ENCODE data around the gene MKNK2. TPM values are rescaled to one million over a fixed set of nuclear protein-coding genes. Genes with fewer than 3 reads are reported as not detected.

The MKNK2 gene
- polyA plus RNA-seq, 1 of the 3 experiments (the other 2 are of a cell fraction): 65.4 TPM

DNA sequence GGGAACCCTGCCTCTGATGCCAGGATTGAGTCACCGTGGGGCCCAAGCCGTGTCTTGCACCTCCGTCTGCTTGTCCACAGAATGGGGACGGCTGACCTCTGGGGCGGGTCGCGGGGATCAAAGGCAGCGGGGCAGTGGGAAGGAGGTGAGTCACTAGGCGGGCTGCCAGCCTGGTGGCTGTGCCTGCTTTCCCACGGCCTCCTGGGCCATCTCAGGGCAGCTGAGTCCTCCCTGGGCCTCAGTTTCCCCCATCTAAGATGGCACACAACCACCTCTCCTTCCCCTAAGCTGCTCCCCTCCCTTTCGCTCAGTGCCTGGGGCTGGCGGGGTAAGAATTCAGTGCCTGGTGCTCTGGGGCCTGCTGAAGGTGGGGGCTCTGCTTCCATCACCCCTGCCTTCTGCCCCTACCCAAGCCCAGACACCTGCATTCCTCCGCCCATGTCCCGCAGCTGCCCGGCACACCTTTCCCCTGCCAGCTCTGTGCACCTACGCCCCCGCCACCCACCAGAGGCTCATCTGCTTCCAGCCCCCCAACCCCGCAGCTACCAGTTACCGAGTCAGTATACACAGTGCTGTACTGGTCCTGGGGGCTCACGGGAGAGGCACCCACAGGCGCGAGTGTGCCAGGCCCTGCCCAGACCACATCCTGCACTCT is 3.5 kb downstream of the MKNK2 start:
- no peak overlapping the region; a peak in 1 of 4 replicates for H3K27ac ChIP-seq (ENCODE audit: low read depth in 2 of 2, low read length in 1 of 2)
- POLR2A ChIA-PET: interaction anchor here (1.2 kb wide), 1 partner anchor 28 kb away, joined by 4 read pairs; no protein-coding TSS in a partner anchor
- H3K4me1 ChIP-seq (ENCODE audit: control insufficient read depth in 1 of 2, insufficient read depth in 2 of 2, low read depth in 1 of 2, low read length in 1 of 2): peaks cover 24 to 62% of the 10 kb centered on the region in 2 experiments; a peak in 3 of 4 replicates
- H3K4me2 ChIP-seq: peak overlapping the region; percentile 98
- peaks cover 4 to 34% of the 10 kb centered on the region in 2 experiments for H3K36me3 ChIP-seq (replicated peaks in 1 of 2; ENCODE audit: control insufficient read depth in 1 of 2, insufficient read depth in 2 of 2, low read length in 1 of 2)
- H3K9me2 ChIP-seq: no peaks in the 10 kb centered on the region
- H3K79me2 ChIP-seq (ENCODE audit: insufficient read depth): peaks cover 45% of the 10 kb centered on the region
- DNase-seq: no peak
- no peak overlapping the region for H2AFZ ChIP-seq (ENCODE audit: low read depth)
- no peak overlapping the region for H3K9ac ChIP-seq
- peaks cover 9% of the 10 kb centered on the region for H3F3A ChIP-seq (replicated peaks; ENCODE audit: insufficient read depth)
- TF ChIP-seq SIN3A (IDR thresholded peaks at IDR 0.05; ENCODE audit: borderline replicate concordance, low read depth, low read length) (no peak), FOSL2 (IDR thresholded peaks at IDR 0.05; ENCODE audit: borderline replicate concordance, low read depth) (peak; percentile 44; the same call in 1 of the 2 replicates), GATA2 (CRISPR knock-in tag; IDR thresholded peaks at IDR 0.05) (no peak), YY1 (IDR thresholded peaks at IDR 0.05; ENCODE audit: low read depth) (no peak), RXRA (IDR thresholded peaks at IDR 0.05; ENCODE audit: borderline replicate concordance, low read depth) (no peak), TCF12 (IDR thresholded peaks at IDR 0.05) (0 out of 2 replicates have a peak, but pooled peaks have one; percentile 30), IRF3 (IDR thresholded peaks at IDR 0.05; ENCODE audit: low read depth, low read length) (no peak)
- TF ChIP-seq, protein P1, sequence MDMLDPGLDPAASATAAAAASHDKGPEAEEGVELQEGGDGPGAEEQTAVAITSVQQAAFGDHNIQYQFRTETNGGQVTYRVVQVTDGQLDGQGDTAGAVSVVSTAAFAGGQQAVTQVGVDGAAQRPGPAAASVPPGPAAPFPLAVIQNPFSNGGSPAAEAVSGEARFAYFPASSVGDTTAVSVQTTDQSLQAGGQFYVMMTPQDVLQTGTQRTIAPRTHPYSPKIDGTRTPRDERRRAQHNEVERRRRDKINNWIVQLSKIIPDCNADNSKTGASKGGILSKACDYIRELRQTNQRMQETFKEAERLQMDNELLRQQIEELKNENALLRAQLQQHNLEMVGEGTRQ (IDR thresholded peaks at IDR 0.05; ENCODE audit: borderline replicate concordance, low read depth, low read length): no peak
- no peaks in the 10 kb centered on the region for H3K27me3 ChIP-seq (ENCODE audit: insufficient read depth)
- no peak overlapping the region for H3K4me3 ChIP-seq (ENCODE audit: low read depth in 2 of 2, low read length in 1 of 2)
- CTCF ChIA-PET: interaction anchor here (0.7 to 2.0 kb wide), 4 partner anchors 14 to 28 kb away, joined by 3 to 7 read pairs (median 4); no protein-coding TSS in a partner anchor
- no peaks in the 10 kb centered on the region for H3K9me3 ChIP-seq
- WGBS (ENCODE audit: low lambda C conversion rate): 69% methylated on average over 14 of the region's 22 CpGs
- H4K20me1 ChIP-seq (ENCODE audit: insufficient read depth): peaks cover 73% of the 10 kb centered on the region

DNA sequence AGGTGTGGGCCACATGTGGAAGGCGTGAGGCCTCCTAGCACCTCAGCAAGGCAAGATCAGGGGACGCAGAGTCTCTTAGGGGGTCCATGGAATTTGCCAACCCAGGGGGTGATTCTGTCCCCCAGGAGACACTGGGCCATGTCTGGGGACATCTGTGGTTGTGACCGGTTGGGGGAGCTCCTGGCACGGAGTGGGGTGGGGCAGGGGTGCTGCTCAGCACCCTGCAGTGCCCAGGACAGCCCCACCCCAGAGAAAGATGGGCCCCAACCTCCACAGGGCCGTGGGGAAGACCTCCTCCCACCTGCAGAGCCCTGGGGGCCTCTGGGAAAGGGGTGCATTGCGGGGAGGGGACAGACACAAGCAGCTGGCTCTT is 4.0 kb downstream of the MKNK2 start:
- POLR2A ChIA-PET: interaction anchor here (1.2 kb wide), 1 partner anchor 27 kb away, joined by 4 read pairs; no protein-coding TSS in a partner anchor
- no peak overlapping the region for H3K9ac ChIP-seq
- H3K27me3 ChIP-seq (ENCODE audit: insufficient read depth): no peaks in the 10 kb centered on the region
- H3K36me3 ChIP-seq (replicated peaks in 1 of 2; ENCODE audit: control insufficient read depth in 1 of 2, insufficient read depth in 2 of 2, low read length in 1 of 2): peaks cover 4 to 37% of the 10 kb centered on the region in 2 experiments
- peaks cover 28 to 61% of the 10 kb centered on the region in 2 experiments; a peak in 3 of 4 replicates for H3K4me1 ChIP-seq (ENCODE audit: control insufficient read depth in 1 of 2, insufficient read depth in 2 of 2, low read depth in 1 of 2, low read length in 1 of 2)
- no peak overlapping the region for H2AFZ ChIP-seq (ENCODE audit: low read depth)
- no peak overlapping the region for H3K4me3 ChIP-seq (ENCODE audit: low read depth in 2 of 2, low read length in 1 of 2)
- no CpG with 5 or more reads among the region's 6 CpGs for WGBS (ENCODE audit: low lambda C conversion rate)
- no peaks in the 10 kb centered on the region for H3K9me3 ChIP-seq
- H3K4me2 ChIP-seq: peak overlapping the region; percentile 98; the same call in 1 of the 2 replicates
- no peak overlapping the region for H3K27ac ChIP-seq (ENCODE audit: low read depth in 2 of 2, low read length in 1 of 2)
- CTCF ChIA-PET: interaction anchor here (0.8 to 1.1 kb wide), 3 partner anchors 23 to 117 kb away, joined by 3 to 5 read pairs (median 5); no protein-coding TSS in a partner anchor
- H4K20me1 ChIP-seq (ENCODE audit: insufficient read depth): peaks cover 73% of the 10 kb centered on the region
- no peak for DNase-seq
- peaks cover 45% of the 10 kb centered on the region for H3K79me2 ChIP-seq (ENCODE audit: insufficient read depth)
- no peaks in the 10 kb centered on the region for H3K9me2 ChIP-seq
- peaks cover 9% of the 10 kb centered on the region for H3F3A ChIP-seq (replicated peaks; ENCODE audit: insufficient read depth)
- TF ChIP-seq, protein P1 (IDR thresholded peaks at IDR 0.05; ENCODE audit: borderline replicate concordance, low read depth, low read length): no peak
- no peak for TF ChIP-seq FOSL2 (IDR thresholded peaks at IDR 0.05; ENCODE audit: borderline replicate concordance, low read depth)
- TF ChIP-seq TCF12 (IDR thresholded peaks at IDR 0.05): no peak
- TF ChIP-seq TAF1 (IDR thresholded peaks at IDR 0.05; ENCODE audit: borderline replicate concordance, low read depth, low read length): no peak
- TF ChIP-seq EP300 (IDR thresholded peaks at IDR 0.05; ENCODE audit: borderline replicate concordance in 1 of 2, low read depth in 1 of 2, low read length in 1 of 2): no peak
- no peak for TF ChIP-seq MXI1 (IDR thresholded peaks at IDR 0.05; ENCODE audit: low read depth, low read length)
- TF ChIP-seq SMC3 (IDR thresholded peaks at IDR 0.05; ENCODE audit: low read depth, low read length): no peak
- no peak for TF ChIP-seq ZBTB33 (IDR thresholded peaks at IDR 0.05; ENCODE audit: borderline replicate concordance, low read depth)
- TF ChIP-seq FOXJ3 (CRISPR knock-in tag; IDR thresholded peaks at IDR 0.05): no peak
- no peak for TF ChIP-seq YY1 (IDR thresholded peaks at IDR 0.05; ENCODE audit: low read depth)
- no peak for TF ChIP-seq RCOR1 (IDR thresholded peaks at IDR 0.05; ENCODE audit: low read length)
